HG02840 (cell line): ENCODE results near the gene AKAP5.

Experiments
- ATAC-seq: cut with Tn5 transposase; IDR thresholded peaks from one replicate; pipeline ENCODE4 v1.9.1; 2021; ENCODE audit warnings: mild to moderate bottlenecking, moderate library complexity, moderate number of reproducible peaks; ENCODE audit not compliant: unreplicated experiment, low FRiP score

Gene AKAP5

DNA sequence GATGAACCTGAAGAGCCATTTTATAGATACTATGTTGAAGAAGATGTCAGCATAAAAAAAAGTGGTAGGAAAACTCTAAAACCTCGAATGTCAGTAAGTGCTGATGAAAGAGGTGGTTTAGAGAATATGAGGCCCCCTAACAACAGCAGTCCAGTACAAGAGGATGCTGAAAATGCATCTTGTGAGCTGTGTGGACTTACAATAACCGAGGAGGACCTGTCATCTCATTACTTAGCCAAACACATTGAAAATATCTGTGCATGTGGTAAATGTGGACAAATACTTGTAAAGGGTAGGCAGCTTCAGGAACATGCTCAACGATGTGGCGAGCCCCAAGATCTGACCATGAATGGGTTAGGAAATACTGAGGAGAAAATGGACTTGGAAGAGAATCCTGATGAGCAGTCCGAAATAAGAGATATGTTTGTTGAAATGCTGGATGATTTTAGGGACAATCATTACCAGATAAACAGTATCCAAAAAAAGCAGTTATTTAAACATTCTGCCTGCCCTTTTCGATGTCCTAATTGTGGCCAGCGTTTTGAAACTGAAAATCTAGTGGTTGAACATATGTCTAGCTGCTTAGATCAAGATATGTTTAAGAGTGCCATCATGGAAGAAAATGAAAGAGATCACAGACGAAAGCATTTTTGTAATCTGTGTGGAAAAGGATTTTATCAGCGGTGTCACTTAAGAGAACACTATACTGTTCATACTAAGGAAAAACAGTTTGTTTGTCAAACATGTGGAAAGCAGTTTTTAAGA is 57.5 kb downstream of the AKAP5 start:
- no peak for ATAC-seq
